Measurements from ENCODE around the gene CIDEA.

CIDEA gene

DNA sequence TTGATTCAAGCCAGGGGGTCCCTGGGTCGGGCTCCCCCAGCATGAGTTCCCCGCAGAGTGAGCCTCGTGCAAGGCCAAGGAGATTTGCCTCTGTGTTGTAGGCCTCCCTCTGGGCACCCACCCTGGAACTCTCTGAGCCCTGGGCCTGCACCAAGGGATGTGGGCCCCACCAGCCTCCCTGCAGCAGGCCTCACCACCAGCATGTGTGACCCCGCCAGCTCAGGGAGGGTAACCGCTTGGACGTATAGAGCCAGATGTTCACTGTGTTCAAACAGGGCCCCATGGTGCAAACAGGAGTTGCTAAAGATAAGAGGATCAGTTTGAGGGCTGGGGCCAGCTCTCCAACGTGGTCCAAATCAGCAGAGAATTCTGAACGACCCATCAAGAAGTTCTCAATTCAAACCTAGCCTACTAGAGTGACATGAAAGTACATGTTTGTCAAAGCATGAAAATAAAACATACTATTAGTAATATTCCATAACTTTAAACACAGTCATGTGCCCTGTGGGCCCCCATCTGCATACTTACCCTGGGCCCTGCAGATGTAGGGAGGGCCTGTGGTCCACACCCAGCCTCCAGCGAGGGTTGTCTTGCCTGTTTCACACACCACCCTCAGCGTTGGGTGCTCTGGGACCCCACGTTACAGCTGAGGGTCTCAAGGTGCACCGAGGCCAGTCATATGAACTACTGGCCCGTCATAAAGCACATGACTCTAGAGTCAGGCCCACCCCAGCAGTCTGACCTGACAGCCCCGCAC lies 48.4 kb downstream of the CIDEA start:
- DNase-seq, result no peak

DNA sequence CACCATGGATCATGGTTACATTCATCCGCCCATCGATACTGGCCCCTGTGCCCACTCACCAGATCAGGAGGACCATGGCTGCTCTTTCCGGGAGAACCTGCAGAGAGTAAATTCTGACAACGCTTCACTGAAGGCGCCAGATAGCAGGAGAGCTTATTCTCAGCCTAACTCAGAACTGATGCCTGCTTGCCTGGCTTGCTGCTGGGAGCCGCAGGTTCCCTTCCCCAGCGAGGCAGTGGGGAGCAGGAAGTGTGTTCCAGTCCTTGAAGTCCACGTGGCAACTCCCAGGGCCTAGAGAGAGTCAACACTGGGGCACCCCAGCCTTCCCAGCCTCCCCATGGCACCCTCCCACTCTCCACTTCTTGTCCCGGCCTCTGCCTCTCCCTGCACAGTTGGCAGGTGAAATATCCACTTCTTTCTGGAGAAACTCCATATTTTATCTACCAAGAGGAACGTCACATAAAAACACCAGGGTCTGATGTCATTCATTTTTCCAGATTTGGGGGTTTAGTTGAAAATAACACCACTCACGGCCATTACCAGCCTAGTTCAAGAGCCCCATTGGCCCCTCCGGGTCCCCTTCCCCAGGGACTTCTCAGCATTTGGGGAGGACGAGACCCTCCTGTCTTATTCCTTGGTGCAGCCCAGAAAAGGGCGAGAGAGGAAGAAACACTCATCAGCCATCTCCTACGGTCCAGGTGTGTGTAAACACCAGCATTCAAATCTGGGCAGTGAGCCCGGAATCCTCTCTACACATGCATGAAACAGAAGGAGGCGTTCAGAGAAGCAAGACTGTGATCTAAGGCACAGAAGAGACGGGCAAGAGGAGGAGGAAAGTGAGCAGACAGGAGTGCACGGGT lies 50.4 kb downstream of the CIDEA start:
- DNase-seq, result no peak

DNA sequence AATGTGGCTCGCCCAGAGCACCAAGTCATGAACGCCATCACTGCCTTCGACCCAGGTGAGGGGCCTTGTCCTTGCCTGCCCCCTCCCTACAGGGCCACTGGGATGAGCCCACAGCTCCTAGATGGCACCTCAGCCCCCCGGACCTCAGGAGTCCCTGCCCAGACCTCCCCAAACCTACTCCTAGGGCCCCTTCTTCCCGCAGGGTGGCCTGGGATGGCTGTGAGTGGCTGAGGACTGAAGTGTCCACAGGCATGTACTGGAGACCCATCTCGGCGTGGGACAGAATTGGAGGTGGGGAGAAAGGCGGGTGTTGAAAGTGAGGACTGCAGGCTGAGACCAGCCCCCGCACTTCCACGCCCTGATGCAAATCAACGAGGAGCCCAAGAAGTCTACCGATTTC lies 51.0 kb downstream of the CIDEA start:
- no peak for DNase-seq

DNA sequence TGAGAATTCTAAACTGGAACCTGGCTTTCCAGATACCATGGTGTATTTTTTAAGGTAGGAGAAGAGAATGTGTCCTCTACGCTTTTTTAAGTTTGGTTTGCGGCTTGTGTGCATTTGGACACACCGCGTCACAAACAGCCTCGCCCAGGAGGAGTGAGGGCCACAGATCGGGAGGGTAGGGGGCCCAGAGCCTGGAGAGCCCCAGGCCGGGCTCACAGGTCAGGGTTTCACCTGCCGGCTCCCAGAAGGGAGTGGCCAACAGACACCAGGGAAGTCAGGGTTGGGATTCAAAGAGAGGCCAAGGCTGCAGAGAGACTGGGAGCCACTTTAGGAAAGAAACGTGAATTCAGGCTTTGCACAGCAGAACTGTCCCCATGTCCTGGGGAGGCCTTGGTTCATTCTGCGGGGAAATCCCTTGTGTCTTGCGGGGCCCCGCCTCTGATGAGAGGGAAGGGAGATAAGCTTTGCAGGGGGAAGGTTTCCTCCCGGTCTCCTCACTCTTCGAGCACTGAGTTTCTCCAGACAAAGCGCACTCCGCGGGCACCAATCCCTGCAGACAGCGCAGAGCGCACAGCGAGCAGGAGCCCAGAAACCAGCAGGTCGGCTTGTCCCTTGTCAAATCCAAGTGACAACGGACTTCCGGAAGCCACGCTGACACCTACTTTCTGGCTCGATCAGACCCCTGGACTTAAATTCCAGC lies 51.9 kb downstream of the CIDEA start:
- DNase-seq, result no peak

DNA sequence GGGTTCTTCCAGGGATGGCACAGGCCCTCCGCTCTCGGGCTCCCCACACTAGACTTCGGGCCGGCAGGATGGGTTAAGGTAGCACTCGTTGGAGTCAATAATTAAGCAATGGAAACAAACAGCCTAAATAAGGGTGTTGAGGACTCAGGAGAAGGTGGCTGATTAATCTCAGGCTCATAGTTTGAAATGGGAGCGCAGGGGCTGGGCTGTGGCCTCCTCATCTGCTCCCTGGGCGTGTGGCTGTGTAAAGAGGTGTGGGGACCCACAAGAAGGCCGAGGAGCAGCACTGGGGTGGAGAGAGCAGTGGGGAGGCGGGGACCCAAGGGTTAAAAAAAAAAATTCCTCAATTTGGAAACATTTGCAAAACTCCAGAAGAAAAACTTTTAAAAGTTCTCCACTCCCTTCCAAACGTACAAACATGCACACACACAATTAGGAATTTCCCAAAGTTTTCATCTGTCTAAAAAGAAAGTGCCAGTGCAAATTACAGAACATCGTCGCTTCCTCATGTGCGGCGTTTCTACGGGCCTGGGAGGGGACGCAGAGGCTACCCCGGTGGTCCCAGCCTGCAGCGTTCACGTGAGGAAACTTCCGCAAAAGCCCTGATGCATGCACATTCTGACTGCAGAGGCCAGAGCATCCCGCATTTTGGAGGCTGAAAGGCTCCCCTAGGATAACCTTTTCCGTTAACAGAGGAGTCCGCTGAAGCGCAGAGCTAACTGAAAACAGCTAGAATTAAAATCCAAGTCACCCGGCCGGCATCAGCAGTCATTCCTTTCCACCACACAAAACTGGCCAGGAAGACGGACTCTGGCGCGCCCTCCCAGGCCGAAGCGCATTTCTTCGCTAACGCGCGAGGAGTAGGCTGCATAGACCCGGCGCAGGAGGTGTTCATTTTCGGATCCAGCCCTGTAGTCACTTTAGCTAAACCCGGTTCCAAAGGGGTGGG lies 52.9 kb downstream of the CIDEA start:
- DNase-seq, result no peak

DNA sequence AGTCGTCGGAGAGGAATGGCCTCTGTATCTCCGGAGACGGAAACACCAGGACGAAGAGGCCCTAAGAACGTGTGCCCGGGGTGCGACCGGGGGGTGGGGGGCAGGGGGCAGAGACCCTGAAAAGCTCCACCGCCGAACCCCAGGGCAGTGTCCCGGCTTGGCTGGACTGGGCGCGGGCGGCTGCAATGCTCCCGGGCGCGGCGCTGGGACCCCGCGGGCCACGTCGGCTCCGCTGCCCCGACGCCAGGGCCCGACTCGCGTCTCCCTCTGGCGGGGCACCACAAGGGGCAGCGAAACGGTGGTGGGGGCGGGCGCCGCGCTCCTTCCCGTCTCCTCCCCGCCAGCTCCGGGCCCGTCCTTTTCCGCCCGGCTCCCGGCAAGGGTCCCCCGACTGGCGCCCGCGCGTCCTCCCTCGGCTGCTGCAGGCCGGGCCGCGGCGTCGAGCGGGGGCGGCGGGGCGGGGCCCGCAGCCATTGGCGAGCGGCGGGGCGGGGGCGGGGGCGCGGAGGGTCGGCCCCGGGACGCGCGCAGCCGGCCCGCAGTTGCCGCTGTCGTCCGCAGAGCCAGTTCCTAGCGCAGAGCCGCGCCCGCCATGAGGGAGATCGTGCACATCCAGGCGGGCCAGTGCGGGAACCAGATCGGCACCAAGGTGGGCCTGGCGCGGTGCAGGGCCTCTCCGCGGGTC lies 53.7 kb downstream of the CIDEA start, which contains the start of gene TUBB6:
TUBB6 (plus strand) TSS at position 541 of the 685 bp plus-strand sequence; CDS start at position 593, 52 bp downstream.
- DNase-seq, result peak; percentile 6

DNA sequence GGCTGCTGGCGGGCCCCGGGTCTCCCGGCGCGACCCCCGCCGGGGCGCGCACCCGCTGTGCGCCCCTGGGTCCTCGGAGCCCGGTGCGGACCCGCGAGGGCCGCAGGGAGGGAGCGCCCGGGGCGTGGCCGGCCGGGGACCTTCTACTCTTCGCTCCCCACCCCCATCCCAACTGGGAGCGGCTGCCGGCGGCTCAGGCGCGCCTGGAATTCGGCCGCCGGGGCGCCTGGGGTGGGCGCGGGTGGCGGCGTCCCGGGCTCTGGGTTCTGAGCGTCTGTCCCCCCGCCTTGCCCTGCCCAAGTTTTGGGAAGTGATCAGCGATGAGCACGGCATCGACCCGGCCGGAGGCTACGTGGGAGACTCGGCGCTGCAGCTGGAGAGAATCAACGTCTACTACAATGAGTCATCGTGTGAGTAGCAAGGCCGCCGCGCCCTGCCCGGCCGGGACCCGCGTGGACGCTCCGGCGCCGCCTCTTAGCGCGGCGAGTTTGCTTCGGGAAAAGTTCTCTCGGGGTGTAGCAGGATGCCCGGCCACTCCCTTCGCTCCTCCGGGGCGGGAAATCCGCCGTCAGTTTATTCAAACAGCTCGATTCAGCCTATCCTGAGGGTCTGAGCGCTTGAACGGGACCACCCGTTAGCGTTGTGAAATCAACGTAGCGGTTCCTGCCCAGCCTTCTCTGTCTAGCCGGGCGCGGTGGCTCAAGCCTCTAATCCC lies 54.4 kb downstream of the CIDEA start:
- no peak for DNase-seq

DNA sequence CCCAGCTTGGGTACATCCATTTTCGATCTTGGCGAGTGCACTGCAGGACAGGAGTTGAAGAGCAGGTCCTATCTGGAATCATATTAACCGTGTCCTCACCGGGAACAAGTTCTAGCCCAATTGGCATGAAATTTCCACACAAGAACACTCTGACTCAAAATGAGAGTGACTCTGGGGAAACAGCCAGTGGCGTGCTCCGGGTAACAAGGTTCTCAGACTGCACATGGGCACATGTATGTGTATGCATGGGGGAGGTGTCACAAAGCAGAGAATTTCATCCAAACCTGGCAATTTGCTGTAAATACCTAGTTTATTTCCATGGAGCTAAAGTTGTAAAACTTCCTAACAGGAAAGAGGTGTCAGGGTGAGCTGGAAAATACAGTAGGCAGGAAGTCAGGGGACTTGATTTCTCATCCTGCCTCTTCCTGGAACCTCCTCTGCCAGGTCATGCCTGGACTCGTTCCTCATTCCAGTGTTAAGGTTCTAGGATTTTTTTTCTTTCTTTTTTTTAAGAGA lies 55.6 kb downstream of the CIDEA start:
- DNase-seq, result no peak

DNA sequence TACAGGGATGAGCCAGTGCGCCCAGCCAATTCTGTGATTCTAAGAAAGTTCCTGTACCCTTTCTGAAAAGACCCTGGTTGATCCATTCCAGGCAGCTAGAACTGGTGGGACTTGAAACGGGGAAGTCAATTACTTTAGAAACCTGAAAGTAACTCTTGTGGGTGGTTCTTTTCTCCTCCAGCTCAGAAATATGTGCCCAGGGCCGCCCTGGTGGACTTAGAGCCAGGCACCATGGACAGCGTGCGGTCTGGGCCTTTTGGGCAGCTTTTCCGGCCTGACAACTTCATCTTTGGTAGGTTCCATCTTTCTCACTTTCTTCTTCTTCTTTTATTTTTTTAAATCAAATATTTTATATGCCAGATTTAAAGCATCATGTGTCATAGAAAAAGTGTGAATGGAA lies 56.6 kb downstream of the CIDEA start:
- no peak for DNase-seq

DNA sequence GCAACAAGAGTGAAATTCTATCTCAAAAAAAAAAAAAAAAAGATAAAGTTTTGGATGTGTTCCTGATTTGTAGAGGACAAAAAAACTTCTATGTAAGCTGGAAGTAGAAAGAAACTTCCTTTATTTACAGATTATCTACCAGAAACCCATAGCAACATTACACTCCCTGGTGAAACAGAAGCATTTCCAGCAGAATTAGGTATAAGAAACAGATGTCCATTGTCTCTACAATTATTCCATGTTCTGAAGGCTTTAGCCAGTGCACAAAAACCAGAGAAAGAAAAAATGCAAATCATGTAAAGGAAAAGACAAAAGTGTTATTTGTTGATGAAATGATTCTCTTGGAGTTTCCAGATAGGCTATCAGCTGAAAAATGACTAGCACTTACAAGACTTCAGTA lies 58.8 kb downstream of the CIDEA start:
- no peak for DNase-seq

DNA sequence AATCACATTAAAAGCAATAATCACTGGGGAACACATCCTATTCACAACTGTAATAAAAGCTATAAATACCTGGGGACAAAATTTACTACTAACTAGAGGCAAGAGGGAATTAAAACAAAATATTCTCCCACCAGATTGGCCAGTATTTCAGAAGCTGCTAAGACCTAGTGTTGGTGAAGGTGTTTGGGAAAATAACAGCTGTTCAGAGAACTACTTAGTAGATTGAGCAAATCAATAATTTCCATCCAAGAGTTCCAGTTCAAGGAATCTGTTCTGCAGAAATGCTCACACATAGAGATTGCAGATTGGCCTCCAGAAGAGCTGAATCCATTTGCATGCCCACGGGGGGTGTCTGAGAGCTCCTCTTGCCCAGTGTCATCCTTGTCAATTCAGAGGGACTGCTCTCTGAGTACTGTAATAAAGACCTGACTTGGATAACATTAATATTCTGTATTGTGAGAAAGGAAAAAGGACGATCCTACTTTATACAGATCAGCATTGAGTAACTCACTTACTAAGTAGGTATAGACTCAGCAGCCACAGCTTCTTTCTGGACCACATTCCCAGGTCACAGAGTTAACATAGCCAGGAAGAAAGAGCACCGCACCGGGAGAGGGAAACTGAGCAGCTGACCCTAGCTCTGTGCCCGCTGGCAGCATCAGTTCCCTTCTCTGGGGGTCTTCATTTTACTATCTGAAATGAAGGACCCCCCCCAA lies 59.5 kb downstream of the CIDEA start:
- no peak for DNase-seq

DNA sequence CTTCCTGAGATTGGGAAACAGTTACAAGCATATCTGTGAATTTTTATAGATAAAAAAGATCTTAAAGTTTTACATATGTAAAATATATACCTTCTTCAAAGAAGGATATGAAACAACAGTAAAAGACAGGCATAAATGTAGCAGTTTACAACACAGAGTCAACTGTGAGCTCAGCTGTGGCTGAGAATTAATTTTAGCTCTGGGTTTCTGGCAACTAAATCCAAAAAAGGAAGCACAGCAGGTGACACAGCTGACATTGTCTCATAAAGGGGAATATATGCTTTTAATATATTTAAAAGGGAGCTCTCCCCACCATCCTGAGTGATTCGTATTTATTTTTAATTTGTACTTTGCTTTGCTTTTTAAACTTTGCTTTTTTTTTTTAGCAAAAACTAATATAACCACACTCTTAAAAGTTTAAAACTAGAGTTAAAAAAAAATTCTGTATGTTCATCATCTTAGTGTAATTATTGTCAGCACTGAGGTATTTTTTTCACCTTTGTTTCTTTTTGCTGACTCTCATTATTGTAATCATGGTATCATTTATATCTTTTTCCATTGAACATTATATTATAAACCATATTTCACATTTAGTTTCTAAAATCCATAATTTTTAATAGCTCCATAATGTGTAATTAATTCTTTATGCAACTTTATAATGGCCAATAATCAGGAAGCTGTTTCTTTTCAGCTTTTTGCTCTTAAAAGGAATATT lies 60.6 kb downstream of the CIDEA start:
- no peak for DNase-seq

DNA sequence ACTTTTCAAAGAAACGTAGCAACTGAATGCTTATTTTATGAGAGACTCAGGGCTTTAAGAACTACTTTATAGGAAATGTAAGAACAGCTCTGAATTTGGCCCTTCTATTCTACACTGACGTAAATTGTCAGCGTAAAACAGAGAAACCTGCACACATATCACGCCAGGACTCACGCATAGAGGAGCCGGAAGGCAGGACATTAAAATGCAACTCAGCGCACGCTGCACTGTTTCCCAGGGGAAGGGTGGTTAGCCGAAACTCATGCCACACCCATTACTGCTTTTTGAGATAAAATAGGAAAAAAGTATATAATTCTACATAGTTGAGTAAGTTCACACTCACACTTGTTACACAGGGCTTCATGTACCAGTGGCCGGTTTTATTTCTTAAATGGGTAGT lies 61.3 kb downstream of the CIDEA start:
- DNase-seq, result no peak

DNA sequence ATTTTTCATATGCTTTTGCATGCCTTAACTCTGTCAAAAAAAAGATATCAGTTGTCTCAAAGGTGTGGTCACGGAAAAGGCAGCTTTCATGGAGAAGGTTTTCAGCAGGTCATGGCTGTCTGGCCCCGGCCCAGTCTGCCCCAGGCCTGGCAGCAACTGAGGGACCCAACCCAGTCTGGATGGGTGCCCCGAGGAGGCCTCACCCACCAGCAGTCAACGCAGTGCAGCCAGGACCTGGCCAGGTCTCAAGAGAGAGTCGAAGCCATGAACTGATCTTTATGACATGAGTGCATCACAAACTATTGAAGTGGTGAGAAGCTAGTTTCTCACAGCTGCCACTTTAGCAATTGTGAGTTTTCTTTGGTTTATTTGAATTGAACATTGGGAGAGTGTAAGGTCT lies 61.8 kb downstream of the CIDEA start:
- DNase-seq, result no peak

DNA sequence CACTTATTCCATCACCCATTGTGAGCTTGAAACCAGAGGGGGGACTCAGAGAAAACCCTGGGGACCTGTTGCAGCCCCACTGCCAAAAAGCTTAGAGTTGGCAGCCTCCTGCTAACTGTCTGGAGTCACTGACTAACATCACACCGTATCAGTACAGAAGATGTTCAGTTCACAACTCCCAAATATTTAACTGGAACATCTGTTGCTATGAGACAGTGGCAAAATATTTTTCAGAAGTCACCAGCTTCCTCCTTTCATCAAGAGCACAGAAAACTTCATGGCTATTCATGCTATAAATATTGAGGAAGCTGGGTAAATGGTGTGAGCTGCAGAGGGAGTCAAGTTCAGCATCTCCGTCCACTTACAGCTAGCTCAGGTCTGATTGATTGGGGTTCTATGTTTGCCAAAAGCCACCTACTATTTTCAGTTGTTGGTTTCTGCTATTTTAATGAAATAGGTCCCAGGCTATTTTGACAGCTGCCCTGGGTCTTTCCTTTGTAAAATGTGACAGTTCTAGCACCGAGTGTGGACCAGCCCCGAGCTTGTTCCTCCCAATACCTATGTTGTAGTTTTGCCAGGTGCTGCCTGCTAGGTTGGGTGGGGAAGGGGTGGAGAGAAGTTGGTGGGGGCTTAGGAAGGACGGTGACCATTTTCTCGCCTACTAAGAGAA lies 63.6 kb downstream of the CIDEA start:
- DNase-seq, result no peak

DNA sequence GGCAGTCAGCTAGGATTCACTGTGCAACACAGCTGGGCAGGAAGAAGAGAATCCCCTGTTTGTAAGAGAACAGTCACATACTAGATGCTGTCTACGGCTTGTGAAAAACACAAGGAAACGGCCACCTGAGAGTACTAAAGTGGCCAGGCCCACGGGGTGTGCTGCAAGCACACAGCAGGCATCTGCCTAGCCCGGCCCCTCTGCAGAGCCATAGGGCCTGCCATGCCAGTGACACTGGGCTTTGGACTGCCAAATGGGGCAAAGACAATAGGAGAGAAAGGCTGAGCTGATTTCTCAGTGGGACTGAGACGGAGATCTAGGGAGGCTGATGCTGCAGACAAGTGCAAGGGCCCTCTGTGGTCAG lies 64.2 kb downstream of the CIDEA start:
- no peak for DNase-seq

DNA sequence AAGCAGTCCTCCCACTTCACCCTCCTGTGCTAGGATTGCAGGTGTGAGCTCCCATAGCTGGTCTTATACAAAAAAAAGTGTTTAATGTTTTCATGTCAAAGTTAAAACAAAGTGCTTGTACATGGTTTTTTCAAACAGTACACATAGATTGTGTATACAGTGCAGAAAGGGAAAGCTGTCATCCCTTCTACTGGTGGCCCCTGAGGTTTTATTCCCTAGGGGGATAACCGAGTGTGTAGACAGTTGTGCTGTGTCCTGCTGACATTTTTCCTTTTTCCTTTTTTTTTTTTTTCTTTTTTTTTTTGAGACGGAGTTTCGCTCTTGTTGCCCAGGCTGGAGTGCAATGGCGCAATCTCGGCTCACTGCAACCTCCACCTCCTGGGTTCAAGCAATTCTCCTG lies 64.7 kb downstream of the CIDEA start:
- no peak for DNase-seq

DNA sequence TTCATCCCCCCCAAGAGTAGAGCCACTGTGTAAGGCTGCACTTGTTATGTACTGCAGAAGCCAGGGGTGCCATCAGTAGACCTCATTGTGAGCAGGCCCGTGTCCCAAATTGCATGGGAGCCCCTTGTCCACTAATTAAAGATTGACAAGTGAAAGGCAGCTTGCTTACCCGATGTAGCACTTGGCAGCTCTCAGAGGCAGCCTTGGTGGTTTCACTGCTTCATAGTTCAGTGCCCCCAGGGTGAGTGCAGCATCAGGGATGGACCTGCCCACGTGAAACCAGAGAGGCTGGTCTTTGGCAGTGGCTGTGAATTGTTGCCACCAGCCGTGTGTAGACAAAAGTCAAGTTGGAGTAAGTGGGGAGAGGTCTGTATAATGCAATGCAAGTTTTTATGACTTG lies 67.2 kb downstream of the CIDEA start:
- no peak for DNase-seq

Measured in stimulated activated naive CD4-positive, alpha-beta T cell treated with Interleukin-2 at 50 U/mL for 16 hours (primary cell).